AG20443 (cell line): ENCODE data around the gene AP2A2.
A peak's percentile ranks its signal among the peaks of the same experiment; 100 is the strongest.

Experiments
- DNase-seq: peaks from one replicate; pipeline ENCODE4 v3.0.0; 2012; ENCODE audit warnings: low spot score, mixed read lengths

The AP2A2 gene

DNA sequence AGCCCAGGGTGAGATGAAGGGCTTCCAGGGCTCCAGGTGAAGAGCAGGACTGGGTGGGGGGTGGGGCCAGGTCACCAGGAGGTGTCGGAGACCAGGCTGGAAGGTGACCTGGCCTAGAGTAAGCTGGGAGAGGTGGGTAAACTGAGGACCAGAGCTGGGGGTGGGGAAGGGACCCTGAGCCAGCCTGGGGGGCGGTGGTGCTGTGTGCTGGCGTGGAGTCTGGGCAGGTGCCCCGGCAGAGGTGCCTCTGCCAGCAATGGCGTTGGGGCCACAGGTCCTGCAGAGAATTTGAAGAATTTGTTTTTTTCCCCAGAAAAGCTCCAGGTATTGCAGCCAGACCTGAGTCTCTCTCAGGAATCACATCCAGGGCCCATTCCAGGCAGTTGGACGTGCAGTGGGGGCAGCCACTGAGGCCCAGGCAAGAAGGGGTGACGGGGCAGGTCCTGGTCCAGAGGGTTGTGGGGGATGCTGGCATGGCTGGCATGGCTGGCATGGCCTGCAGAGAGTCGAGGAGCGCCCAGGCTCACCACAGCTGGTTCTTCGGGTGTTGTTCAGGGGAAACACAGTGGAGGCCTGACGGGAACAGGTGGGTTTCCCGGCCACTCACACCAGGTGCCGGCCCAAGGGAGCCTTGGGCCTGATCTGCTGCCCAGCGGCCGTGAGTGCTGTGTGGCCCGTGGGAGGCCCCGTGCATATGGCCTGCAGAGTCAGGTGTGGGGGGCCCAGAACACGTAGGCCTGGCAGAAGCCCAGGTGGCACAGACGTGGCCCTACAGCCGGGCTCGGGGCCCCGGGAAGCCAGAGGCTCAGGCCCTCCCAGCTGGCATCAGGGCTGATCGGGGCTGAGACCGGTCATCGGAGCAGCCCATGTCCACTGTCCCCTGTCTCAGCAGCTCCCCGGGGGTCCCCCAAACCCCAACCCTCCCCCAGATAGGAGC lies 117.2 kb downstream of the AP2A2 start:
- DNase-seq, result no peak

DNA sequence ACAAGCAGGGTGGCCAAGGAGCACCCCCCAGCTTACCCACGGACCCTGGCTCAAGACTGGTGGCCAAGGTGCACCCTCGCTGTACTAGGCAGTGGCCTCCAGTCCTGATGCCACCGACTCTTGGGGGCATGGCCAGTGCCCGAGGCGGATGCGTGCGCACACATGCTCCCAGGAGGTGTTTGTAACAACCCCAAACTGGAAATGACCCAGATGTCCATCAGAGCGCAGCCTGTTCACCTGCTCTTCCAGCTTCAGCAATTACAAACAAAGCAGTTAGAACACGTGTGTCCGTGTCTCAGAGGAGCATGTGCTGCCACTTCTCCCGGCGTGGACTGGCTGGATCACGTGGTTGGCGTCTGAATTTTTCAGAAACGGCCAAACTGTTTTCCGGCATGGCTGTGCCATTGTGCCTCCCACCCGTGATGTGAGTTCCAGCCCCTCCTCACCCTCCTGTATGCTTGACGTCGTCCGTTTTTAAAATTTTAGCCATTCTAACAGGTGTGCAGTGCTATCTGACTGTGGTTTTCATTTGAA lies 118.0 kb downstream of the AP2A2 start:
- DNase-seq, result no peak

GRCh38 chr11:1044160-1044559 lies 118.5 kb downstream of the AP2A2 start:
- no peak for DNase-seq

GRCh38 chr11:1047595-1048156 lies 122.0 kb downstream of the AP2A2 start:
- no peak for DNase-seq

- no peak for DNase-seq
Measured at GRCh38 chr11:1048375-1049070, 122.9 kb downstream of the AP2A2 start.

- DNase-seq, result no peak
Measured at GRCh38 chr11:1049071-1049405, 123.4 kb downstream of the AP2A2 start.

- DNase-seq, result no peak
Measured at GRCh38 chr11:1049431-1049891, 123.8 kb downstream of the AP2A2 start.

- DNase-seq, result no peak
Measured at GRCh38 chr11:1049911-1050580, 124.4 kb downstream of the AP2A2 start.

DNA sequence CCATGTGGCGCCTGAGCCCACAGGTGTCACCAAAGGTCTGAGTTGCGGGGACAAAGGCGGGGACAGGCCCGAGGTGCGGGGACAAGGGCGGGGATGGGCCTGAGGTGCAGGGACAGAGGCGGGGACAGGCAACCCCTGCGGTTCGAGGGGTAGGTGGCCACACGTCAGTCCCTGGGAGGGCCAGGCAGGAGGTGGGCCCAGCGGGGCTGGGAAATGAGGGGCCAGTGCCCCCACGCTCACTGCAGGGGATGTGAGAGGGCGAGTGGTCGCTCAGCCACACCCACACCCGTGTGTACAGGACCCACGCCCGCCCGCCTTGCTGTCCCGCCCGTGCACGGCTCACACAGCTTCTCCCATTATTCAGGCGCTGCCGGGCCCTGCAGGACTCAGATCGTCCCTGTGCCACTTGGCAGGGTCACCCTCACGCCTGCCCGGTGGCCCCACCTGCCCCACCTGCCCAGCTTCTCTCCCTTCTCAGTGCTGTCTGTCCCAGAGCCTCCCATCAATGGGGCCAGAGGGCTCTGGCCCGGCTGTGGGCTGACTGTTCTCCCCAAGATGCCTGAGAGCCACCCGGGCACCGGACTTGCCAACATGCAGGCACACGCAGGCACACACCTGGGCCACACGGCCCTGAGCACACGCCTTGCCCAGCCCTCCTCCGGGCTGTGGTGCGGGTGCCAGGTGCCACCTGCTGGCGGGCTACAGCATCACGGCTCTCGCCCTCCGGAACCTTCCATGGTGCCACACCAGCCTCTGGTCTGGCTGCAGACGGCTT lies 125.1 kb downstream of the AP2A2 start:
- peak; percentile 93 for DNase-seq

GRCh38 chr11:1051356-1052132 lies 125.9 kb downstream of the AP2A2 start:
- no peak for DNase-seq

DNA sequence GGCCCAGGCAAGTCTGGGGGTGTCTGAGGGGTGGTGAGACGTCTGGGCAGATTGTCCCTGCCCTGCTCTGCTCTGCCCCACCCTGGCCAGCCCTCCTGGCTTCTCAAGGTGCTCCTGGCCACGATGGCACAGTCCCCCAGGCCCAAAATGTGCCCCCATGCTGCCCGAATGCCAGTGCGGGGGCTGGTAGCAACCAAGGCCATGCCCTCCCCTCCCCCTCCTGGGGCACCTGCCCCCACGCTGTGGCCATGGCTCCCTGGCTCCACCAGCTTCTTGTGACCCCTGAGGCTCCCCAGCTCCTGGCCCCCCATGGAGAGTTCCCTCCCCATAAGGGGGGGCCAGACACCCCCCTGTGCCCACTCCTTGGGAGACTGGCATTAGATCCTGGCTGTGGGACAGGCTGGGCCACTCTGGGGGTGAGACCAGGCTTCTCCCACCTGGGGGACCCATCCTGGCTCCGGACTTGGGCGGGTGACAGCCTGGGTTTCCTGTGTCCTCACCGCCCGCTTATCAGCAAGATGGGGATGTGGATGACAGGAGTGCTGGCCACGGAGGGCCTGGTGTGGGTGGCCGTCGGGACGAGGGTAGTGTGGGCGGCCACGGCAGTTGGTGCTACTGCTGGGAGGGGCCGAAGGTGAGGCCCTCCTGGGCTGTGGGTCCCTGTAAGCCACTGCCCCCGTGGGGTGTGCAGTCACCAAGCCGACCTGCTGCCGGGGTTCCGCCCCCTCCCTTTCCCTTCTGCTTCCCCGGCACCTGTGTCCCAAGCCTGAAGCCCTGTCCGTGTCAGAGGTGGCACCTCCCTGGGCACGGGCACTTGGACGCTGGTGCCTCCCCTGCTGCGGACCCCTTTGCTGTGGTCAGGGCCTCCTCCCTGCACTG lies 126.7 kb downstream of the AP2A2 start:
- DNase-seq, result no peak

GRCh38 chr11:1053121-1053901 lies 127.6 kb downstream of the AP2A2 start:
- no peak for DNase-seq

DNA sequence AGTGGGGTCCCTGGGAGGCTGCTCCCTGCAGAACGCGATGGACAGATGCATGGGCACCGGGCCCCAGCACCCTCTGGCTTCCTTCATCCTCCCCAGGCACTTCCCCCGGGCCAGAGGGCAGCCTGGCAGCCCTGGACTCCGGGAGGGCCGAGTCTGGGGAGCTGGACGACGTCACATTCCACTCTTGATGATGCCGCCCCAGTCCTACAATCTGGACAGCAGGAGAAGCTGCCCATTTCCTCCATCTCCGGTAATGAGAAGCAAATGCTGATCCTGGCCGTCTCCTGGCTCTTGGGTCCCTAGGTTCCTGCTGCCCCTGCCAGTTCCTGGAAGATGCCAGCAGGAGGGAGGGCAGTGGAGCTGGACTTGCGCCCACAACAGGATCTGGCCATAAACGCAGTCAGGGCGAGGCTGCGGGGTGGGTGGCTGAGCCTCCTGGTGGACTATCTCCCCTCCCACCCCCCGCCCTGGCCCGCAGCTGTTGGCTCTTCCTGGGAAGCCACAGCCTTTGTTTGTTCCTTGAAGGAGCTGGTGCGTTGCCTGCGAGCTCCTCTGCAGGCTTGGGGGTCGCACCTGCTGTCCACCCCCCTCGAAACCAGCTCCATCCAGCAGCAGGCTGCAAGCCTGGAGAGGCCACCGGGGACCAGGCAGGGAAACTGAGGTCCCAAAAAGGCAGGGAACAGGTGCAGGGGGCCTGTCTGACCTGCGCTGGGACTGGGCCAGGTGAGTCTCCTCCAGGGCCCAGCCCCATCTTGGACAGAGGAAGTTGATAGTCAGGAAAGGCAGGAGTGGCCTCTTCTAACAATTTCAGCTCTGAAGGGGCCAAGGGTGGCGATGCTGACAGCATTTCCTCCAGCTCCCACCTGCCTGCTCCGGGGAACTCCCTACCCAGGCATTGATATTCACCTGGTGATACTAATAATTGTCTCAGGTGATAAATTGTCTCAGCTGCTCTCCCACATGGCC lies 128.8 kb downstream of the AP2A2 start:
- DNase-seq, result peak; percentile 85

- no peak for DNase-seq
Measured at GRCh38 chr11:1055109-1055703, 129.5 kb downstream of the AP2A2 start.

DNA sequence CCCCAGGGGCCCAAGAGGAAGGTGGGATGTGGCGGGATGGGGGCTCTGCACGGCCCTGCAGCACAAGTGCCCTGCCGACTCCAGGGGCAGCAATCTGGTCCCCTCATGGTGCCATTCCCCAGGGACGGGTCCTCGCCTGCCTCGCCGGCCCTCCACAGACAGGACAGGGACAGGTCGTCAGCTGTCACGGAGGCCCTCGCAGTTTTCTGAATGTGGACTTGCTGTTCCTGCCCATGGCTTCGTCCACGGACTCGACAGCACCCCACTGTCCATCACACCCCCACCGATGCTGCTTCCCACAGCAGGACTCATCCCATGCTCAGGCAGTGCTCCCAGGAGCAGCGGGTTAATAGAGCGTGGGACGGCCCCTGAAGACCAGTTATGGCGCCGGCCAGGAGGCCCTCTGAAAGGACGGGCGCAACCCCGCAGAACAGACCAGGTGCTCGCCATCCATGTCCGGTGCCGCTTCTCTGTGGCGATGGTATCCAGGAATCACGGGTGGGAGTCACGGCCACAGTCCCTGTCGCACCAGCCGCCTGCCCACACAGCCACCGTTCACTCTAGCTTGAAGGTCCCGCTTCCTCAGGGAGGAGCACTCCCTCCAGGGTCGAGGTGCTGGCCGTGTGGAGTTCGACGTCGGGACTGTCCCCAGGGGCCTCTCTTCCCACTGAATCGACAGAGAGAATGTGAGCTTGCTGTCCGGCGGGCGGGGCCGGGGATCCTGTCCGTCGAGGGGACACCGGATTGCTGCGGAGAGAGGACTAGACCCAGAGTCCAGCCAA lies 130.5 kb downstream of the AP2A2 start:
- DNase-seq, result no peak

DNA sequence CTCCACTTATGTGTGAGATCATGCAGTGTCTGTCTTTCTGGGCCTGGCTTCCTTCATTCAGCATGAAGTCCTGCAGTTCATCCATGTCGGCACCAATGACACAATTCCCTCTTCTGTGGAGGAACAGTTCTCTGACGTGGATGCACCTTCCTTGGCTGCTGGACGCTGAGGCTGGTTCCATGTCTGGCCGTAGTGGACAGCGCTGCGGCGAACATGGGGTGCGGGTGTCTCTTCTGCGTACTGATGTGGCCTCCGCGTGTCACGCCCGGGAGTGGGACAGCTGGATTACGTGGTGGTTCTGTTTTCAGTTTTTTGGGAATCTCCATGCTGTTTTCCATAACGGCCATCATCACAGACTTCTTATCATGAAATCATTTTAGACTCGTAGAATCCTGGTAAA lies 132.1 kb downstream of the AP2A2 start:
- DNase-seq, result no peak
